ENCODE measurements around the gene SFT2D3.
"Not testable (repeated sequence)": the region's sequence is repeated elsewhere in the genome, so short reads cannot be mapped to it uniquely, and the experiment has no call there.

The SFT2D3 gene

GRCh38 chr2:127740665-127741288 lies 39.5 kb downstream of the SFT2D3 start:
- no peaks in the 10 kb centered on the region for H3K9me3 ChIP-seq
- no peak overlapping the region for H3K4me3 ChIP-seq
- DNase-seq, result no peak

GRCh38 chr2:127743477-127744026 lies 42.3 kb downstream of the SFT2D3 start:
- DNase-seq, result no peak
- Histone ChIP-seq H3K36me3 (peaks cover 7 to 11% (median 8%) of the 10 kb centered on the region in 3 donors), H3K4me3 (no peak overlapping the region), H3K27me3 (no peaks in the 10 kb centered on the region), H3K27ac (no peak overlapping the region), H3K9me3 (no peaks in the 10 kb centered on the region), H3K4me1 (no peaks in the 10 kb centered on the region)
- intact Hi-C loops (cut with DNase I; ENCODE audit: low total_unique reads), result no loop called here
- no peak for TF ChIP-seq CTCF (IDR thresholded peaks at IDR 0.05)

More at GRCh38 chr2:127740665-127741288, 39.5 kb downstream of the SFT2D3 start:
- Histone ChIP-seq H3K4me1 (no peaks in the 10 kb centered on the region), H3K36me3 (peaks cover 0 to 11% (median 7%) of the 10 kb centered on the region in 3 donors), H3K27ac (no peak overlapping the region), H3K27me3 (no peaks in the 10 kb centered on the region)
- intact Hi-C loops (cut with DNase I; ENCODE audit: low total_unique reads), result no loop called here
- no peak for TF ChIP-seq CTCF (IDR thresholded peaks at IDR 0.05)

- Histone ChIP-seq H3K36me3 (peaks cover 4 to 18% (median 11%) of the 10 kb centered on the region in 3 donors), H3K27ac (no peak overlapping the region), H3K27me3 (no peaks in the 10 kb centered on the region), H3K9me3 (no peaks in the 10 kb centered on the region), H3K4me1 (peaks cover 0 to 5% (median 0%) of the 10 kb centered on the region in 4 donors), H3K4me3 (no peak overlapping the region)
- no peak for TF ChIP-seq CTCF (IDR thresholded peaks at IDR 0.05)
- no peak for DNase-seq
- intact Hi-C loops (cut with DNase I; ENCODE audit: low total_unique reads), result no loop called here
Measured at GRCh38 chr2:127747621-127748020, 46.3 kb downstream of the SFT2D3 start.

GRCh38 chr2:127749537-127749936 lies 48.2 kb downstream of the SFT2D3 start:
- intact Hi-C loops (cut with DNase I; ENCODE audit: low total_unique reads); DNase-seq; H3K27ac ChIP-seq; H3K4me1 ChIP-seq; H3K9me3 ChIP-seq; H3K27me3 ChIP-seq; H3K4me3 ChIP-seq: not testable (repeated sequence)
- peaks cover 4 to 18% (median 6%) of the 10 kb centered on the region in 3 donors for H3K36me3 ChIP-seq

GRCh38 chr2:127753374-127753773 lies 52.1 kb downstream of the SFT2D3 start:
- H3K4me1 ChIP-seq, result peaks cover 0 to 5% (median 0%) of the 10 kb centered on the region in 4 donors
- TF ChIP-seq CTCF (IDR thresholded peaks at IDR 0.05), result no peak
- peaks cover 4 to 16% (median 10%) of the 10 kb centered on the region in 3 donors for H3K36me3 ChIP-seq
- no peaks in the 10 kb centered on the region for H3K9me3 ChIP-seq
- intact Hi-C loops (cut with DNase I; ENCODE audit: low total_unique reads), result no loop called here
- H3K4me3 ChIP-seq, result no peak overlapping the region
- H3K27me3 ChIP-seq, result no peaks in the 10 kb centered on the region
- H3K27ac ChIP-seq, result no peak overlapping the region
- no peak for DNase-seq

GRCh38 chr2:127754186-127754585 lies 52.9 kb downstream of the SFT2D3 start:
- TF ChIP-seq CTCF (IDR thresholded peaks at IDR 0.05), result no peak
- H3K4me3 ChIP-seq, result no peak overlapping the region
- H3K36me3 ChIP-seq, result peaks cover 0 to 18% (median 15%) of the 10 kb centered on the region in 3 donors
- H3K9me3 ChIP-seq, result no peaks in the 10 kb centered on the region
- DNase-seq, result no peak
- H3K27me3 ChIP-seq, result no peaks in the 10 kb centered on the region
- no peak overlapping the region for H3K27ac ChIP-seq
- H3K4me1 ChIP-seq, result peaks cover 0 to 5% (median 0%) of the 10 kb centered on the region in 4 donors
- intact Hi-C loops (cut with DNase I; ENCODE audit: low total_unique reads), result no loop called here

All from tibial artery (tissue), 4 donors.